GM20000 (cell line): ENCODE results near the gene EXOC3L1.

ENCODE experiments used
- DNase-seq: peaks from one replicate; pipeline ENCODE4 v3.0.0; 2012; ENCODE audit warnings: low spot score
- CTCF ChIP-seq: IDR thresholded peaks from 2 replicates; pipeline ENCODE4 v1.5.1; 2012; ENCODE audit warnings: mild to moderate bottlenecking, control low read depth; ENCODE audit errors: extremely low read depth, missing control alignments

The EXOC3L1 gene

GRCh38 chr16:67177743-67178699 is 11.9 kb downstream of the EXOC3L1 start:
- TF ChIP-seq CTCF = no peak
- peak; percentile 71 for DNase-seq

GRCh38 chr16:67176662-67177061 is 13.3 kb downstream of the EXOC3L1 start:
- no peak for TF ChIP-seq CTCF
- DNase-seq = no peak

- TF ChIP-seq CTCF = no peak
Measured at GRCh38 chr16:67174706-67175231, 15.2 kb downstream of the EXOC3L1 start.

GRCh38 chr16:67173808-67174705 is 15.9 kb downstream of the EXOC3L1 start:
- DNase-seq = peak; percentile 80
- TF ChIP-seq CTCF = no peak

More at GRCh38 chr16:67174706-67175231, 15.2 kb downstream of the EXOC3L1 start:
- no peak for DNase-seq

- no peak for TF ChIP-seq CTCF
Measured at GRCh38 chr16:67173323-67173722, 16.6 kb downstream of the EXOC3L1 start.

GRCh38 chr16:67170949-67171649 is 18.8 kb downstream of the EXOC3L1 start:
- TF ChIP-seq CTCF = no peak

More at GRCh38 chr16:67173323-67173722, 16.6 kb downstream of the EXOC3L1 start:
- no peak for DNase-seq

More at GRCh38 chr16:67170949-67171649, 18.8 kb downstream of the EXOC3L1 start:
- no peak for DNase-seq
